Hepatocyte (in vitro differentiated cells): Measurements from ENCODE around the gene TMEM132A. TPM values are rescaled to one million over a fixed set of nuclear protein-coding genes. Genes with fewer than 3 reads are reported as not detected.
A peak's percentile ranks its signal among the peaks of the same experiment; 100 is the strongest.

Experiments
- DNase-seq: peaks from one replicate; pipeline ENCODE4 v3.0.0-alpha.2; 2016; ENCODE audit warnings: low spot score
- H2AFZ ChIP-seq: fragments of 200-600 bp; sonication (generic); 2 replicates; pipeline ENCODE4 v1.6.0; 2016; ENCODE audit warnings: antibody characterized with exemption, mild to moderate bottlenecking
- H3K27ac ChIP-seq: fragments of 200-600 bp; sonication (generic); 2 replicates; pipeline ENCODE4 v1.5.1; 2016; ENCODE audit warnings: mild to moderate bottlenecking
- H3K27me3 ChIP-seq: fragments of 200-600 bp; sonication (generic); 2 replicates; pipeline ENCODE4 v1.6.1; 2016
- H3K36me3 ChIP-seq: fragments of 200-600 bp; sonication (generic); replicated peaks from 2 replicates; pipeline ENCODE4 v1.5.1; 2016; ENCODE audit warnings: low read depth; ENCODE audit not compliant: insufficient read depth
- H3K4me1 ChIP-seq: fragments of 200-600 bp; sonication (generic); 2 replicates; pipeline ENCODE4 v1.5.1; 2016; ENCODE audit warnings: mild to moderate bottlenecking, moderate library complexity; ENCODE audit not compliant: insufficient read depth
- H3K4me2 ChIP-seq: fragments of 200-600 bp; sonication (generic); 2 replicates; pipeline ENCODE4 v1.6.0; 2016
- H3K4me3 ChIP-seq: fragments of 200-600 bp; sonication (generic); 2 replicates; pipeline ENCODE4 v1.5.1; 2016; ENCODE audit warnings: mild to moderate bottlenecking
- H3K79me2 ChIP-seq: fragments of 200-600 bp; sonication (generic); 2 replicates; pipeline ENCODE4 v1.6.0; 2017; ENCODE audit warnings: mild to moderate bottlenecking
- H3K9me2 ChIP-seq: fragments of 200-600 bp; sonication (generic); replicated peaks from 2 replicates; pipeline ENCODE4 v1.6.0; 2017; ENCODE audit warnings: mild to moderate bottlenecking; ENCODE audit not compliant: insufficient read depth
- H3K9me3 ChIP-seq: fragments of 200-600 bp; sonication (generic); 2 replicates; pipeline ENCODE4 v1.5.1; 2016; ENCODE audit warnings: low read depth, mild to moderate bottlenecking
- H4K20me1 ChIP-seq: fragments of 200-600 bp; sonication (generic); 2 replicates; pipeline ENCODE4 v1.6.0; 2016; ENCODE audit warnings: mild to moderate bottlenecking; ENCODE audit not compliant: insufficient read depth, poor library complexity, severe bottlenecking
- EZH2 ChIP-seq: fragments of 200-600 bp; sonication (generic); IDR thresholded peaks from 2 replicates; pipeline ENCODE4 v1.6.1; 2016; ENCODE audit warnings: antibody characterized with exemption, mild to moderate bottlenecking, borderline replicate concordance
- EZH2phosphoT487 ChIP-seq: fragments of 200-600 bp; sonication (generic); IDR thresholded peaks from one replicate; pipeline ENCODE4 v1.6.1; 2018; ENCODE audit warnings: antibody characterized with exemption, mild to moderate bottlenecking, low read depth, moderate library complexity; ENCODE audit not compliant: unreplicated experiment, severe bottlenecking
- WGBS: methylation state at CpG from one replicate; pipeline ENCODE4 v1.1.6; 2016; ENCODE audit warnings: low lambda C conversion rate; ENCODE audit errors: missing lambda C conversion rate; 5-methylcytosine and 5-hydroxymethylcytosine counted together
- polyA plus RNA-seq: library from polyadenylated mRNA; unstranded; fragments of >200 nt; fragmentation: Nextera tagmentation; extraction: Ambion mirVana; gene quantifications from 2 replicates; pipeline ENCODE4 v1.2.1, GENCODE V29; 2016
- total RNA-seq: library from RNA; depleted of rRNA; stranded (reverse); fragments of >200 nt; gene quantifications from 2 replicates; pipeline ENCODE4 v1.2.3, GENCODE V29; 2014
- TF ChIP-seq, protein P1 (sequence below): fragments of 200-600 bp; sonication (generic); IDR thresholded peaks from 2 replicates; pipeline ENCODE4 v1.5.1; 2016; ENCODE audit warnings: antibody characterized with exemption, mild to moderate bottlenecking; ENCODE audit not compliant: poor library complexity

TMEM132A gene
- total and polyA plus RNA-seq, 2 experiments from 2014 or later, result 44.3 to 98.7 TPM

- TF ChIP-seq EZH2, result no peak
- TF ChIP-seq, protein P1, sequence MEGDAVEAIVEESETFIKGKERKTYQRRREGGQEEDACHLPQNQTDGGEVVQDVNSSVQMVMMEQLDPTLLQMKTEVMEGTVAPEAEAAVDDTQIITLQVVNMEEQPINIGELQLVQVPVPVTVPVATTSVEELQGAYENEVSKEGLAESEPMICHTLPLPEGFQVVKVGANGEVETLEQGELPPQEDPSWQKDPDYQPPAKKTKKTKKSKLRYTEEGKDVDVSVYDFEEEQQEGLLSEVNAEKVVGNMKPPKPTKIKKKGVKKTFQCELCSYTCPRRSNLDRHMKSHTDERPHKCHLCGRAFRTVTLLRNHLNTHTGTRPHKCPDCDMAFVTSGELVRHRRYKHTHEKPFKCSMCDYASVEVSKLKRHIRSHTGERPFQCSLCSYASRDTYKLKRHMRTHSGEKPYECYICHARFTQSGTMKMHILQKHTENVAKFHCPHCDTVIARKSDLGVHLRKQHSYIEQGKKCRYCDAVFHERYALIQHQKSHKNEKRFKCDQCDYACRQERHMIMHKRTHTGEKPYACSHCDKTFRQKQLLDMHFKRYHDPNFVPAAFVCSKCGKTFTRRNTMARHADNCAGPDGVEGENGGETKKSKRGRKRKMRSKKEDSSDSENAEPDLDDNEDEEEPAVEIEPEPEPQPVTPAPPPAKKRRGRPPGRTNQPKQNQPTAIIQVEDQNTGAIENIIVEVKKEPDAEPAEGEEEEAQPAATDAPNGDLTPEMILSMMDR, result no peak
- no peak for TF ChIP-seq EZH2phosphoT487
- Histone ChIP-seq H3K4me2 (no peak overlapping the region), H3K4me1 (no peaks in the 10 kb centered on the region), H3K4me3 (no peak overlapping the region), H3K9me2 (no peaks in the 10 kb centered on the region), H3K27me3 (no peaks in the 10 kb centered on the region), H3K79me2 (no peaks in the 10 kb centered on the region), H3K9me3 (no peaks in the 10 kb centered on the region), H3K27ac (no peak overlapping the region), H2AFZ (no peak overlapping the region), H3K36me3 (no peaks in the 10 kb centered on the region), H4K20me1 (no peaks in the 10 kb centered on the region)
- 80% methylated on average over 7 of the region's 7 CpGs for WGBS
- DNase-seq, result no peak
Measured at GRCh38 chr11:60891103-60891741, 33.0 kb upstream of the TMEM132A start.

DNA sequence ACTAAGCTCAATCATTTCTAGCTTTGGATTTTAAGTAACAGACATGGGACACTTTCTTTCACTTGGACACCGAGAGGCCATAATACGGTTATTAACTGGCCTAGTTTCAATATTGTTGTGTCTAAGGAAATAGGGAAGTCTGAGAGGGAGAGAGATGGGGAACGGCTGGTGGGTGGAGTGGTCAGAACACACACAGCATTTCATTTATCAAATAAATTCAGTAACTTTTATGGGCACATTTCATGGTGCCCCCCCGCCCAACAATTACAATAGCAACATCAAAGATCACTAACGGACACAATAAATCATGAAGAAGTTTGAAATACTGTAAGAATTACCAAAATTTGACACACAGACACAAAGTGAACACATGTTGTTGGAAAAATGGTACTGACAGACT lies 28.6 kb upstream of the TMEM132A start:
- WGBS, result 95% methylated on average over 5 of the region's 5 CpGs
- H3K4me3 ChIP-seq, result no peak overlapping the region
- H3K4me1 ChIP-seq, result no peaks in the 10 kb centered on the region
- no peaks in the 10 kb centered on the region for H3K36me3 ChIP-seq
- H3K9me3 ChIP-seq, result no peaks in the 10 kb centered on the region
- no peaks in the 10 kb centered on the region for H3K9me2 ChIP-seq
- H3K27me3 ChIP-seq, result no peaks in the 10 kb centered on the region
- TF ChIP-seq EZH2phosphoT487, result no peak
- DNase-seq, result no peak
- no peak overlapping the region for H3K4me2 ChIP-seq
- H2AFZ ChIP-seq, result no peak overlapping the region
- H3K79me2 ChIP-seq, result no peaks in the 10 kb centered on the region
- H3K27ac ChIP-seq, result no peak overlapping the region
- H4K20me1 ChIP-seq, result no peaks in the 10 kb centered on the region

- Histone ChIP-seq H3K4me2 (no peak overlapping the region), H2AFZ (no peak overlapping the region), H3K4me3 (no peak overlapping the region), H3K4me1 (no peaks in the 10 kb centered on the region), H3K9me3 (no peaks in the 10 kb centered on the region), H3K27ac (no peak overlapping the region), H3K36me3 (no peaks in the 10 kb centered on the region), H3K27me3 (no peaks in the 10 kb centered on the region), H4K20me1 (no peaks in the 10 kb centered on the region), H3K9me2 (no peaks in the 10 kb centered on the region), H3K79me2 (peaks cover 2% of the 10 kb centered on the region)
- 99% methylated on average over 4 of the region's 4 CpGs for WGBS
- TF ChIP-seq, protein P1, result no peak
- TF ChIP-seq EZH2, result no peak
- TF ChIP-seq EZH2phosphoT487, result no peak
- no peak for DNase-seq
Measured at GRCh38 chr11:60897496-60897895, 26.8 kb upstream of the TMEM132A start.

DNA sequence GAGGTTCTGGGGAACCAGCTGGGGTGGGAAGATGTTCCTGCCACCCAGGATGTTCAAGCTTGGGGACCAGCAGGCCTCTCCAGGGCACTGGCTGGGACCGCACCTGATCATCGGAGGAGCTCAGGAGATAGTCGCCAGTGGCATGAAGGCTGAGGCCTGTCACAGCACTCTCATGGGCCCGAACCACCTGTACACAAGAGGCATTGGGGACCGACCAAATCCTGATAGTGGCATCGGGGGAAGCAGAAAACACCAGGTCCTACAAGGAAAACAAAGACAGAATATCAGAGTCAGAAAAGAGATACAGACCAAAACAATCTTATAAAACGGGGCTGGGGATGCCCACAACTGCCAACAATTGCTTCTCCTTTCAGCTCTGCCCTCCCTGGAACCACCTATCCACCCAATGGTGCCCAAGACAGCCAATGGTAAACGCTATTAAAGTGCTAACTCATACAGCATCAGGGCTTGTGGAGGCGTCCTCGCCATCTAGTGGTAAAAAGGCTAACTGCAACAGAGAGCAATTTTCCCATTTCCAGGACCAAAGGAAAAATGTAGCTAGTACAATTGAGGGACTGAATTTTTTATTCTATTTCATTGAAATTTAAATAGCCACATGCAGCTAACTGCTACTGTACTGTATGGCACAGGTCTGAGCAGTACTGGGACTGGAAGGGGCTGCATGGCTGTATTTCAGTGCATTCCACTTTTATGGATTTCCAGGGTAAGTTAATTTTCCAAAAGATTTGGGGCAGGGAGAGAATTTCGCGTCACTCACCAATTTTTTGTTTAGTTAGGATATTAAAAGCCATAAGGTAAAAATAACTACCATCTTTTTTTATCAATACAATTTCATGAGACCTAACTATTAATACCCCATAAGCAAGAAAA lies 25.0 kb upstream of the TMEM132A start:
- no peaks in the 10 kb centered on the region for H3K9me3 ChIP-seq
- peaks cover 6% of the 10 kb centered on the region for H4K20me1 ChIP-seq
- DNase-seq, result peak; percentile 60
- H3K27ac ChIP-seq, result no peak overlapping the region
- H3K9me2 ChIP-seq, result no peaks in the 10 kb centered on the region
- TF ChIP-seq EZH2 (no peak), EZH2phosphoT487 (no peak)
- TF ChIP-seq, protein P1, result peak; percentile 93
- no peaks in the 10 kb centered on the region for H3K27me3 ChIP-seq
- peaks cover 2% of the 10 kb centered on the region for H3K4me1 ChIP-seq
- H3K36me3 ChIP-seq, result no peaks in the 10 kb centered on the region
- no peak overlapping the region for H3K4me3 ChIP-seq
- H3K79me2 ChIP-seq, result peaks cover 20% of the 10 kb centered on the region
- no peak overlapping the region for H2AFZ ChIP-seq
- H3K4me2 ChIP-seq, result no peak overlapping the region
- 64% methylated on average over 12 of the region's 12 CpGs for WGBS
